ENCODE results near the gene MYT1. TPM values are rescaled to one million over a fixed set of nuclear protein-coding genes. Genes with fewer than 3 reads are reported as not detected.

The MYT1 gene
- total RNA-seq, 4 donors from 2014 or later: 0.34 TPM; not detected in 3

DNA sequence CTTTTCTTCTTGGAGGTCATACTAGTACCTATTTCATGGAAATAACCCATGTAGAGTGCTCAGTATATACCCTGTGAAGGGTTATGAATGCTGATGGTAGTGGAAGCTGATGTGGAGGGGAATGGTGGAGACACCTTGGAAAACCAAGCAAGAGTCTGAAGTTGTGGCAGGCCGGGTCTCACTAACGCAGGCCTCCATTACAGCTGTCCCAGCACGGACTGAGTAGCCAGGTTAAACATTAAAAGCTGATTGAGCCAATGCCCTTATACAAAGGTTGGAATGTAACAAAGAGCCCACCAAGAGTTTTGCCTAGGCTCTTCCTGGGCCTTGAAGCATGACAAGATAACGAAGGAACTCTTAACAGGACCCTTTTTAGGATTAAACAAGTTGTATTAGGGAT lies 89.2 kb downstream of the MYT1 start:
- H3K27me3 ChIP-seq: no peaks in the 10 kb centered on the region
- 87% methylated on average over 4 of the region's 4 CpGs for WGBS
- no peaks in the 10 kb centered on the region for H3K36me3 ChIP-seq
- TF ChIP-seq POLR2A (IDR thresholded peaks at IDR 0.05) (no peak), EP300 (IDR thresholded peaks at IDR 0.05) (no peak), POLR2AphosphoS5 (IDR thresholded peaks at IDR 0.05) (no peak)
- TF ChIP-seq, protein P1, sequence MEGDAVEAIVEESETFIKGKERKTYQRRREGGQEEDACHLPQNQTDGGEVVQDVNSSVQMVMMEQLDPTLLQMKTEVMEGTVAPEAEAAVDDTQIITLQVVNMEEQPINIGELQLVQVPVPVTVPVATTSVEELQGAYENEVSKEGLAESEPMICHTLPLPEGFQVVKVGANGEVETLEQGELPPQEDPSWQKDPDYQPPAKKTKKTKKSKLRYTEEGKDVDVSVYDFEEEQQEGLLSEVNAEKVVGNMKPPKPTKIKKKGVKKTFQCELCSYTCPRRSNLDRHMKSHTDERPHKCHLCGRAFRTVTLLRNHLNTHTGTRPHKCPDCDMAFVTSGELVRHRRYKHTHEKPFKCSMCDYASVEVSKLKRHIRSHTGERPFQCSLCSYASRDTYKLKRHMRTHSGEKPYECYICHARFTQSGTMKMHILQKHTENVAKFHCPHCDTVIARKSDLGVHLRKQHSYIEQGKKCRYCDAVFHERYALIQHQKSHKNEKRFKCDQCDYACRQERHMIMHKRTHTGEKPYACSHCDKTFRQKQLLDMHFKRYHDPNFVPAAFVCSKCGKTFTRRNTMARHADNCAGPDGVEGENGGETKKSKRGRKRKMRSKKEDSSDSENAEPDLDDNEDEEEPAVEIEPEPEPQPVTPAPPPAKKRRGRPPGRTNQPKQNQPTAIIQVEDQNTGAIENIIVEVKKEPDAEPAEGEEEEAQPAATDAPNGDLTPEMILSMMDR (IDR thresholded peaks at IDR 0.05): no peak
- no peak overlapping the region for H3K4me3 ChIP-seq
- H3K9me3 ChIP-seq: no peaks in the 10 kb centered on the region
- H3K4me1 ChIP-seq: peaks cover 29% of the 10 kb centered on the region
- H3K27ac ChIP-seq: no peak overlapping the region
- DNase-seq (ENCODE audit: low spot score in 2 of 2): no peak

DNA sequence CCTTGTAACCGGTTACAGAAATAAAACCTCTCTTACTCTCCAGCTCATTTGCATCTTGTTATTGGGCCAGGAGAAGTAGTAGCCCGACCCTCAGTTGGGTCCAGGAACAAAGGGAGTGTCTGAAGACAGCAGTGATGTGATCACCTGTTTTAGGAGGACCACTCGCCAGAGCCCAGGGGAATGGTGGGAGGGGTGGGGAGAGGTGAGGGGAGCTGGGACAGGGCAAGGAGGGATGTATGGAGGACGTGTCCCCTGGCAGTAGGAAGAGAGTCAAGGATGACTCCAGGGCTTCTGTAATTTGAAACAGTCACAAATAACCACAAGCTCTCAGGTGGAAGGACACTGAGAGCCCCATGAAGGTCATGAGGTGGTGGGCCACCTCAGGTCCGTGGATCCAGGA lies 89.9 kb downstream of the MYT1 start:
- TF ChIP-seq POLR2AphosphoS5 (IDR thresholded peaks at IDR 0.05) (no peak), EP300 (IDR thresholded peaks at IDR 0.05) (no peak), POLR2A (IDR thresholded peaks at IDR 0.05) (no peak)
- TF ChIP-seq, protein P1 (IDR thresholded peaks at IDR 0.05): no peak
- Histone ChIP-seq H3K9me3 (no peaks in the 10 kb centered on the region), H3K4me3 (no peak overlapping the region), H3K4me1 (peaks cover 35% of the 10 kb centered on the region), H3K27ac (no peak overlapping the region), H3K27me3 (no peaks in the 10 kb centered on the region), H3K36me3 (no peaks in the 10 kb centered on the region)
- WGBS: 78% methylated on average over 5 of the region's 5 CpGs
- peak in 1 of 2 donors; percentile 59 for DNase-seq (ENCODE audit: low spot score in 2 of 2)

DNA sequence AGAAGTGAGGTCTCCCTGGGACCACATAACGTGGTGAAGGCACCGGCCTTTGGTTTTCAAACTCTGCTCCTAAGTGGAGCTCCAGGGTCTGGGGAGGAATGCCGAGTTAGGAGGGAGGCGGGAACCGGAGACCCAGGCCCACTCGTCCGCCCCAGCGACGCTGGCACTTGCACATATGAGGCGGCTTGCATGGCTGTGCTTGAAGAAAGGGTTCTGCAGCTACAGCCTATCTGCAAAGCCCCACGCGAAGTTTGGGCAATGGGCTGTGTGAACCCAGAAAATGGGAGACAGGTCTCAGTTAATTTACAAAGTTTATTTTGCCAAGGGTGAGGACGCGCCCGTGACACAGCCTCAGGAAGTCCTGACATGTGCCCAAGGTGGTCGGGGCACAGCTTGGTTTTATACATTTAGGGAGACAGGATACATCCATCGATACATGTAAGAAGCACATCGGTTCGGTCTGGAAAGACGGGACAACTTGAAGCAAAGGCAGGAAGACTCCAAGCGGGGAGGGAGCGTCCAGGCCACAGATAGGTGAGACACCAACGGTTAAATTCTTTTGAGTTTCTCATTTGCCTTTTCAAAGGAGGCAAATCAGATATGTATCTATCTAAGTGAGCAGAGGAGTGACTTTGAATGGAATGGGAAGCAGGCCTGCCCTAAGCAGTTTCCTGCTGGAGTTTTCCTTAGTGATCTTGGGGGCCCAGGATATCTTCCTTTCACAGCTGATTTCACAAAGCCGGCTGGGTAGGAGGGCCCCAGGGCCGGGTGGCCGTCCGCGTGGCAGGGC lies 90.5 kb downstream of the MYT1 start:
- peak in 1 of 2 donors; percentile 69 for DNase-seq (ENCODE audit: low spot score in 2 of 2)
- 69% methylated on average over 20 of the region's 28 CpGs for WGBS
- Histone ChIP-seq H3K36me3 (no peaks in the 10 kb centered on the region), H3K4me3 (peak overlapping the region; percentile 62), H3K9me3 (no peaks in the 10 kb centered on the region), H3K27ac (peak overlapping the region; percentile 87), H3K4me1 (peaks cover 41% of the 10 kb centered on the region), H3K27me3 (no peaks in the 10 kb centered on the region)
- TF ChIP-seq POLR2AphosphoS5 (IDR thresholded peaks at IDR 0.05) (no peak), EP300 (IDR thresholded peaks at IDR 0.05) (no peak), POLR2A (IDR thresholded peaks at IDR 0.05) (no peak)
- TF ChIP-seq, protein P1 (IDR thresholded peaks at IDR 0.05): no peak

DNA sequence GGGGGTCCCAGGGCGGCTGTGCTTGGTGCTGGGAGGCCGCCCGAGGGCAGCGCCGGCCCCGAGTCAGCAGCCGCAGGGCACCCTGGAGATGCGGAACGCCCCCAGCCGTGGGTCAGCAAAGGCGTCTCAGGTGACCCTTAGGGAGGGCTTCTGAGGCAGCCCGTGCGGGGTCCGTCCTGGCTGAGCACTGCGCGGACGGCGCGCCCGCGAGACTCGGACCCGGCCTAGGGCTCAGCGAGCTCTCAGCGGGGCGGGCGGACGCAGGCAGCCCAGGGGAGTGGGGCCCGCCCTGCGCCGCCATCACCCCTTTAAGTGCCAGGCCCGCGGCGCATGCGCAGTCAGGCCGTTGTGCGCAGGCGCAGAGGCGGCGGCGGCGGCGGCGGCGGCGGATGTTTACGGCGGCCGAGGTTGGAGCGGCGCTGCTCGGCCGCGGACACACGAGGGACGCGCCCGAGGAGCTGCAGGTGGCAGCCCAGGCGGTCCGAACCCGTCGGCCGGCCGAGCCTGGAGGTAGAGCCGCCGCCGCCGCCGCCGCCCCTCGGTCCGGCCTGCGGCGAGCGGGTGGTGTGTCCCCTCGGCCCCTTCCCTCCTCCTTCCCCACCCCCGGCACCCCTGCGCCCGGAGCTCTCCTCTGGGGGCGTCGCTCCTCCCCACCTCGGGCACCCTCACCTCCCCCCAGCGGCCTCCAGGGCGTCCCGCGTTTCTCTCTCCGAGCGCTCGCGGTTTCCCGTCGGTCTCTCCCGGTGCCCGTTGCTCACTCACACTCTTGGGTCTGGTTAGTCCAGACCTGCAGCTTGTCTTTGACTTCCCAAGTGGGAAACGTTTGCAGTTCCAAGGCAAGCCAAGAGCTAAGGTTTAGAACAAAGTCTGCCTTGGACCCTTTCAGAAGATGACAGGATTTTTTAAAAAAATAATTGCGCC lies 91.4 kb downstream of the MYT1 start, which contains the start of gene PCMTD2:
TSS of gene PCMTD2 (plus strand) at position 388 of the 921 bp plus-strand sequence. CDS start 4,218 bp downstream, outside the sequence.
- Histone ChIP-seq H3K27me3 (no peaks in the 10 kb centered on the region), H3K4me3 (peak within 1 kb of the TSS; percentile 62), H3K4me1 (peaks cover 49% of the 10 kb centered on the region), H3K27ac (peak within 1 kb of the TSS; percentile 87), H3K36me3 (no peaks in the 10 kb centered on the region), H3K9me3 (no peaks in the 10 kb centered on the region)
- under 1% methylated on average over 24 of the region's 96 CpGs for WGBS
- DNase-seq (ENCODE audit: low spot score in 2 of 2): peak; percentile 78 to 89
- TF ChIP-seq EP300 (IDR thresholded peaks at IDR 0.05) (no peak), POLR2A (IDR thresholded peaks at IDR 0.05) (peak in 1 of 2 donors; percentile 44)

DNA sequence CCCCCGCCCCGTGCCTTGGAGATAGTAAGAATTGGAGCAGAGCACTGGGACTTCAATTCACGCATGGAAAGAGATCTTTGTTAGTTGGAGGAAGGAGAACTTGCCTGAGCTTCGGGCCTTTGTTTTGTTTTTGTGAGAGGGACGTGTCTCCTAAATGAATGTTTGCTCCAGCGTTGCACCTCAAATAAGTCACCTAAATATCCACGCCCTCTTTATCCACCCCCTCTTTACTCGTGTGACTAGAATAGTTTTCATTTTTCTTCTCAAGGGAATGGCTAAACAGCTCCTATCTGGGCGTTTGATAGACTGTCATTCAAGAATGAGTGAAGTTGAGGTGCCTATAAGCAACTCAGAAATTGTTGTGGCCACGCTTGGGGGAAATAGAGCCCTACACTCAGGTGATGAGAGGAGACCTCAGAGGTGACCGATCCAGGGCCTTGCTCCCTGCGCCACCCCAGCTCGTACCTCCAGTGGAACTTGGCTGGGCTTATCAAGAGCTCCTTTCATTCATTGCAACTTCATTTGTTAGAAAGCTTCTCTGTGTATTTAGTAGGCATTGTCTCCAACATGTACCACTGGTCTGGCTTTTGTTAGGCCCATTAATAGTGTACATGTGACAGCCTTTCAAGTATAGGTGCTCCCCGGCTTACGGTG lies 92.2 kb downstream of the MYT1 start:
- WGBS: 17% methylated on average over 15 of the region's 15 CpGs
- peak overlapping the region; percentile 87 for H3K27ac ChIP-seq
- no peaks in the 10 kb centered on the region for H3K36me3 ChIP-seq
- H3K9me3 ChIP-seq: no peaks in the 10 kb centered on the region
- TF ChIP-seq EP300 (IDR thresholded peaks at IDR 0.05): no peak
- no peak for TF ChIP-seq POLR2AphosphoS5 (IDR thresholded peaks at IDR 0.05)
- TF ChIP-seq POLR2A (IDR thresholded peaks at IDR 0.05): no peak
- no peak for DNase-seq (ENCODE audit: low spot score in 2 of 2)
- H3K4me3 ChIP-seq: peak overlapping the region; percentile 62
- no peaks in the 10 kb centered on the region for H3K27me3 ChIP-seq
- peaks cover 57% of the 10 kb centered on the region for H3K4me1 ChIP-seq
